ENCODE results near the gene HSD17B1.
"Not testable (repeated sequence)": the region's sequence is repeated elsewhere in the genome, so short reads cannot be mapped to it uniquely, and the experiment has no call there.

HSD17B1 gene

DNA sequence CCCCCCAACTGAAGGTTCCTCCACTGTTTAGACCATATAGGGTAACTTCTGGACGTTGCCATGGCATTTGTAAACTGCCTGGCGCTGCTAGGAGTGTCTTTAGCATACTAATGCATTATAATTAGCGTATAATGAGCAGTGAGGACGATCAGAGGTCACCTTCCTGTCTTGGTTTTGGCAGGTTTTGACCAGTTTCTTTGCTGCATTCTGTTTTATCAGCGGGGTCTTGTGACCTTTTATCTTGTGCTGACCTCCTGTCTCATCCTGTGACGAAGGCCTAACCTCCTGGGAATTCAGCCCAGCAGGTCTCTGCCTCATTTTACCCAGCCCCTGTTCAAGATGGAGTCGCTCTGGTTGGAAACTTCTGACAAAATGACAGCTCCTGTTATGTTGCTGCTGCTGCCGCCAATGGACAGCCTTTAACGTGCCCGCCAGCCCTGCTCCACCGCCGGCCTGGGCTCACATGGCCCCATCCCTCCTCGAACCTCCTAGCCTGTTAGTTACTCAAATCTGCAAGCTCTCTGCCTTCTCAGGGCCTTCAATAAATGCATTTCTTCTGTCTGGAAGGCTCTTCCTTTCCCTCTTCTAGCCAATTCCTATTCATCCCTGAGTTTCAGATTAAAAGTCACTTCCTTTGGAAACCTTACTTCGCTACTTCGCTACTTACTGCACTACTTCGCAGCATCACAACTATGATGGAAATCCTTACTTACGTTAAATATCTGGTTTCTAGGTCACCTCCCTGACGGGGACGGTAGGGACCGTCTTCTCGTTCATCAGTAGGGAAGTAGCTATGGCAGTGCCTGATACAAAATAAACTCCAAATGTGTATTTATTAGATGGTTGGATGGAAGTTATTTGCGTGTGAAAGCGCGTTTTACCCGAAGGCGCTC is 17.3 kb upstream of the HSD17B1 start:
- Mint-ChIP-seq H3K36me3 (peaks cover 18 to 21% of the 10 kb centered on the region in 2 donors), H3K27me3 (no peaks in the 10 kb centered on the region), H3K4me1 (peaks cover 28 to 53% of the 10 kb centered on the region in 2 donors), H3K27ac (peak overlapping the region; percentile 94), H3K4me3 (peak overlapping the region; percentile 80 to 84), H3K9me3 (no peaks in the 10 kb centered on the region)
- ATAC-seq (replicated peaks): peak; percentile 43 to 46
- DNase-seq: no peak

DNA sequence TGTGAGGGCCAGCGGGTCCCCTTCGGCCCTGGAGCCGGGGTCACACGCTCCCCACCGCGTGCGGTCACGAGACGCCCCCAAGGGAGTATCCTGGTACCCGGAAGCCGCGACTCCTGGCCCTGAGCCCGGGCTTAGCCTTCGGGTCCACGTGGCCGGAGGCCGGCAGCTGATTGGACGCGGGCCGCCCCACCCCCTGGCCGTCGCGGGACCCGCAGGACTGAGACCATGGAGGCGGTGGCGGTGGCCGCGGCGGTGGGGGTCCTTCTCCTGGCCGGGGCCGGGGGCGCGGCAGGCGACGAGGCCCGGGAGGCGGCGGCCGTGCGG is 16.7 kb upstream of the HSD17B1 start, which contains the start of gene NAGLU:
Gene NAGLU (plus strand): TSS at position 194 of the 324 bp plus-strand sequence. CDS start 32 bp downstream, at position 226.
- Mint-ChIP-seq H3K9me3 (no peaks in the 10 kb centered on the region), H3K4me3 (peak within 1 kb of the TSS; percentile 96 to 98), H3K27me3 (no peaks in the 10 kb centered on the region), H3K27ac (peak within 1 kb of the TSS; percentile 94), H3K36me3 (peaks cover 24 to 25% of the 10 kb centered on the region in 2 donors), H3K4me1 (peaks cover 24 to 46% of the 10 kb centered on the region in 2 donors)
- ATAC-seq (replicated peaks) (peak; percentile 93 to 95), DNase-seq (peak; percentile 92)

DNA sequence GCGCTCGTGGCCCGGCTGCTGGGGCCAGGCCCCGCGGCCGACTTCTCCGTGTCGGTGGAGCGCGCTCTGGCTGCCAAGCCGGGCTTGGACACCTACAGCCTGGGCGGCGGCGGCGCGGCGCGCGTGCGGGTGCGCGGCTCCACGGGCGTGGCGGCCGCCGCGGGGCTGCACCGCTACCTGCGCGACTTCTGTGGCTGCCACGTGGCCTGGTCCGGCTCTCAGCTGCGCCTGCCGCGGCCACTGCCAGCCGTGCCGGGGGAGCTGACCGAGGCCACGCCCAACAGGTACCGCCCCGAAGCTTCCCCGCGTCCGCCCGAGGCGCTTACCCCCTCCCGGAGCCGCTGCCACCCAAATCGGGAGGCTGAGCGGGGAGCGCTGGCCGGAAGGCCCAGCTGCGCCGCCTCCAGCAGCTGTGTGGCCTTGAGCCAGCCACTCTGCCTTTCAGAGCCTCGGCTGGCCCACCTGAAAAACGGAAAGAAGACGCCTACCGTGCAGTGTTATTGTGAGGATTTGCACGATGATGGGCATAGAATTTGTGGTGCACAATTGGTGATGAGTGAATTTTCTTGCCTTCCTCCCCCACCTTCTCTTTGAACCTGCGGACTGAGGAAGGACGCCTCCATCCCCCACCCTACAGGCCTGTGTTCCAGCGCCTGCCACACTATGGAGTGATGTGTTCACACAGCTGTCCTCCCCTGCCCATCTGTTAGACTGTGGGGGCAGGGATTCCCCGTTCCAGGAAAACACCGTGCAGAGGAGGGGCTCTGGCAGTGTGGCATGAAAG is 16.2 kb upstream of the HSD17B1 start:
- H3K36me3 Mint-ChIP-seq: peaks cover 26 to 30% of the 10 kb centered on the region in 2 donors
- H3K27me3 Mint-ChIP-seq: no peaks in the 10 kb centered on the region
- H3K27ac Mint-ChIP-seq: peak overlapping the region; percentile 85
- ATAC-seq (replicated peaks): peak; percentile 74 to 81
- H3K4me1 Mint-ChIP-seq: peaks cover 21 to 41% of the 10 kb centered on the region in 2 donors
- no peaks in the 10 kb centered on the region for H3K9me3 Mint-ChIP-seq
- peak; percentile 75 for DNase-seq
- H3K4me3 Mint-ChIP-seq: peak overlapping the region; percentile 96 to 98

DNA sequence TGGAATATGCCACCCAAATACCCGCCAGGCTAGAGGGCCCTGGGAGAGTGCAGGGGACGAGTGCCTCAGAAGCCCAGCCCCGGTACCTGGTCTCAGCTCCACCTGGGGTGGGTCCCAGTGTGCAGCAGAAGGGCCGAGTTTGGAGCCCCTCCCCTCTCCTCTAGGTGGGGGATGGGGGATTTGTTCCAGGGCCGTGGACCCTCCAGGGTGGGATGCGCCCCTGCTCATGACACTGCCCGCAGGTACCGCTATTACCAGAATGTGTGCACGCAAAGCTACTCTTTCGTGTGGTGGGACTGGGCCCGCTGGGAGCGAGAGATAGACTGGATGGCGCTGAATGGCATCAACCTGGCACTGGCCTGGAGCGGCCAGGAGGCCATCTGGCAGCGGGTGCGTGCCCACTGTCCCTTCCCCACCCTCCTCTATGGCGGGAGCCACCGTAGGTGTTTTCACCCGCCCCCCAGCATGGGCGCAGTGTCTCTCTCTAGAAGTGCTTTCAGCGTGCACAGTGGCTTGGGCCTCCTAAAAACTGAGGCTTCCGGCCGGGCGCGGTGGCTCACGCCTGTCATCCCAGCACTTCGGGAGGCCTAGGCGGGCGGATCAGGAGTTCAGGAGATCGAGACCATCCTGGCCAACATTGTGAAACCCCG is 15.4 kb upstream of the HSD17B1 start:
- DNase-seq: no peak
- Mint-ChIP-seq H3K27me3 (no peaks in the 10 kb centered on the region), H3K27ac (peak overlapping the region; percentile 85), H3K4me3 (peak overlapping the region; percentile 96 to 98), H3K9me3 (no peaks in the 10 kb centered on the region), H3K36me3 (peaks cover 26 to 30% of the 10 kb centered on the region in 2 donors), H3K4me1 (peaks cover 17 to 36% of the 10 kb centered on the region in 2 donors)
- ATAC-seq (replicated peaks): no peak

DNA sequence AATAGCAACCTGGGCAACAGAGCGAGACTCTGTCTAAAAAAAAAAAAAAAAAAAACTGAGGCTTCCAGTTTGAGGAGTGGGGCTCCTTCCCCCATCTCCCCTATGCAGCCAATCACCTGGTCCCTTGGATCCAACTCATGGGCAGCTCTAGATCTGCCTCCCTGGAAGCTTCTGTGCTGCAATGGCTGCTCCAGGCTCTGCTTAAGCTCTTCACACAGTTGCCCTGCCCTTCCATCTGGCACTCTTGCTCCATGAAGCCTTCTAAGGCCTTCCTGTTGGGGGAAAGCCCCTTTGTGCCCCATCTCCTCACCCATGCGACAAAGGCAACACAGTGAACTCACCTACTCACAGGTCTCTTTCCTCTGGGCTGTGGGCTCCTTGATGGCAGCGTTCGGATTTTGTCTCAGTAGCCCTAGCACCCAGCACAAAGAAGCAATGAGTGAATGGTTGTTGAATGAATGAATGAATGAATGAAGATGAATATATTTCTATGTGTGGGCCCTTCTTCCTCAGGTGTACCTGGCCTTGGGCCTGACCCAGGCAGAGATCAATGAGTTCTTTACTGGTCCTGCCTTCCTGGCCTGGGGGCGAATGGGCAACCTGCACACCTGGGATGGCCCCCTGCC is 14.8 kb upstream of the HSD17B1 start:
- H3K36me3 Mint-ChIP-seq: peaks cover 28 to 32% of the 10 kb centered on the region in 2 donors
- peaks cover 17 to 36% of the 10 kb centered on the region in 2 donors for H3K4me1 Mint-ChIP-seq
- no peaks in the 10 kb centered on the region for H3K27me3 Mint-ChIP-seq
- no peaks in the 10 kb centered on the region for H3K9me3 Mint-ChIP-seq
- DNase-seq (no peak), ATAC-seq (replicated peaks) (no peak)
- H3K27ac Mint-ChIP-seq: peak overlapping the region; percentile 39
- peak overlapping the region; percentile 96 to 98 for H3K4me3 Mint-ChIP-seq

DNA sequence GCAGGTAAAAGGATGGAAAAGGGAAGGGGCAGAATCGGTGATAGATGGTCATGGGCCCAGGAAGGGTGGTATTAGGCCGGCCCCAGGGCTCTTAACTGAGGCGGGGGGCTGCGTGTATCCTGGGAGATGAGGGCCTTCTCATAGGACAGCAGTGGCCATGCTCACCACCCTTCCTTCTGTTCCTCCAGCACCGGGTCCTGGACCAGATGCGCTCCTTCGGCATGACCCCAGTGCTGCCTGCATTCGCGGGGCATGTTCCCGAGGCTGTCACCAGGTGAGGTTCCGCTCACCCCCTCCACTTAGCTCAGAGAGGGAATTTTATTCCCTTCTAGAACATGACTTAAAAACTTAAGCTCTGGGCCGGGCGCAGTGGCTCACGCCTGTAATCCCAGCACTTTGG is 14.2 kb upstream of the HSD17B1 start:
- Mint-ChIP-seq H3K27me3 (no peaks in the 10 kb centered on the region), H3K4me1 (peaks cover 17 to 36% of the 10 kb centered on the region in 2 donors), H3K4me3 (no peak overlapping the region), H3K36me3 (peaks cover 32 to 37% of the 10 kb centered on the region in 2 donors), H3K9me3 (no peaks in the 10 kb centered on the region), H3K27ac (no peak overlapping the region)
- no peak for ATAC-seq (replicated peaks)
- no peak for DNase-seq

DNA sequence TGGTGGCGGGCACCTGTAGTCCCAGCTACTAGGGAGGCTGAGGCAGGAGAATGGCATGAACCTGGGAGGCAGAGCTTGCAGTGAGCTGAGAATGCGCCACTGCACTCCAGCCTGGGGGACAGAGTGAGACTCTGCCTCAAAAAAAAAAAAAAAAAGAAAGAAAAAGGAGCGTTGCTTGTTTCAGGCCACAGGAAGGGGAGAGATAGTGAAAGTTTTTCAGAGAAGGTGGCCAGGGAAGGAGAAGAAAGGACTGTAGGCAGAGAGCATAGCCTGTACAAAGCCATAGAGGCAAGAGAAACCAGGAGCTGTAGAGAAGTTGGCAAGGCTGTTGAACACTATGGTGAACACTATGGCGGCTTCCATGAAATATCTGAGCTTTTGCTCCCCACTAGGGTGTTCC is 12.2 kb upstream of the HSD17B1 start:
- H3K27me3 Mint-ChIP-seq; ATAC-seq (replicated peaks); H3K27ac Mint-ChIP-seq; H3K9me3 Mint-ChIP-seq; H3K4me3 Mint-ChIP-seq; DNase-seq: not testable (repeated sequence)
- Mint-ChIP-seq H3K4me1 (peaks cover 13 to 40% of the 10 kb centered on the region in 2 donors), H3K36me3 (peaks cover 35 to 47% of the 10 kb centered on the region in 2 donors)

DNA sequence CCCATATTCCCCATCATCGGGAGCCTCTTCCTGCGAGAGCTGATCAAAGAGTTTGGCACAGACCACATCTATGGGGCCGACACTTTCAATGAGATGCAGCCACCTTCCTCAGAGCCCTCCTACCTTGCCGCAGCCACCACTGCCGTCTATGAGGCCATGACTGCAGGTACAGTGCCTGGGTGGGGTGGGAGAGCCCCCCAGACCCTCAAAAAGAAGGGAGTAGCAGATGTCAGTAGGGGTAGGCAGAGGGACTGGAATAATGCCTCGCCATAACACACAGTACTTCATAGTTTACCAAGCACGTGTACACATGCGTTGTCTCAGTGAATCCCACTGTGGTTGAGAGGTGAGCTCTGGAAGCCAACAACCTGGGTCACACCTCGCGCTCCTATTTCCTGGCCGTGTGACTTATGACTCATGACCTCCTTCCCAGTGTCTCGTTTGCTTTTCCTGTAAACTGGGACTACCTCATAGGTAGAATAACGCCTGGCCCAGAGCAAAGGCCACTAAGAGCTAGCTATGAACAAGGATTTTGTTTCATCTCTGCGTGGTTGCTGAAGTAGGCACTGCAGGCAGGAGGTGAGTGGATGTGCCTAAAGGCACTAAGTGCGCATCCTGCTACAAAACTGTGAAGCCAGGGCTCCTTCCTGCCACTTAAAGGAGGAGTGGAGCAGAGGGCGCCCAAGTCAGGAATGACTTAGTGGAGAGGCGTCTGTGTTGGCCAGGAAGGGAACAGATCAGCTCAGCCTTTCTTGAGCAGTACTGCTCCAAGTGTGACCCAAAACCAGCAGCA is 11.5 kb upstream of the HSD17B1 start:
- no peak for ATAC-seq (replicated peaks)
- Mint-ChIP-seq H3K36me3 (peaks cover 35 to 47% of the 10 kb centered on the region in 2 donors), H3K9me3 (no peaks in the 10 kb centered on the region), H3K27me3 (no peaks in the 10 kb centered on the region), H3K4me3 (no peak overlapping the region), H3K27ac (peak overlapping the region; percentile 61), H3K4me1 (peaks cover 10 to 35% of the 10 kb centered on the region in 2 donors)
- DNase-seq: no peak

DNA sequence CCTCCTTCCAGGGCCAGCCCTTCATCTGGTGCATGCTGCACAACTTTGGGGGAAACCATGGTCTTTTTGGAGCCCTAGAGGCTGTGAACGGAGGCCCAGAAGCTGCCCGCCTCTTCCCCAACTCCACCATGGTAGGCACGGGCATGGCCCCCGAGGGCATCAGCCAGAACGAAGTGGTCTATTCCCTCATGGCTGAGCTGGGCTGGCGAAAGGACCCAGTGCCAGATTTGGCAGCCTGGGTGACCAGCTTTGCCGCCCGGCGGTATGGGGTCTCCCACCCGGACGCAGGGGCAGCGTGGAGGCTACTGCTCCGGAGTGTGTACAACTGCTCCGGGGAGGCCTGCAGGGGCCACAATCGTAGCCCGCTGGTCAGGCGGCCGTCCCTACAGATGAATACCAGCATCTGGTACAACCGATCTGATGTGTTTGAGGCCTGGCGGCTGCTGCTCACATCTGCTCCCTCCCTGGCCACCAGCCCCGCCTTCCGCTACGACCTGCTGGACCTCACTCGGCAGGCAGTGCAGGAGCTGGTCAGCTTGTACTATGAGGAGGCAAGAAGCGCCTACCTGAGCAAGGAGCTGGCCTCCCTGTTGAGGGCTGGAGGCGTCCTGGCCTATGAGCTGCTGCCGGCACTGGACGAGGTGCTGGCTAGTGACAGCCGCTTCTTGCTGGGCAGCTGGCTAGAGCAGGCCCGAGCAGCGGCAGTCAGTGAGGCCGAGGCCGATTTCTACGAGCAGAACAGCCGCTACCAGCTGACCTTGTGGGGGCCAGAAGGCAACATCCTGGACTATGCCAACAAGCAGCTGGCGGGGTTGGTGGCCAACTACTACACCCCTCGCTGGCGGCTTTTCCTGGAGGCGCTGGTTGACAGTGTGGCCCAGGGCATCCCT is 9.3 kb upstream of the HSD17B1 start:
- peaks cover 3 to 27% of the 10 kb centered on the region in 2 donors for H3K4me1 Mint-ChIP-seq
- DNase-seq (no peak), ATAC-seq (replicated peaks) (no peak)
- H3K9me3 Mint-ChIP-seq: no peaks in the 10 kb centered on the region
- H3K27me3 Mint-ChIP-seq: no peaks in the 10 kb centered on the region
- peaks cover 25 to 35% of the 10 kb centered on the region in 2 donors for H3K36me3 Mint-ChIP-seq
- H3K27ac Mint-ChIP-seq: no peak overlapping the region
- no peak overlapping the region for H3K4me3 Mint-ChIP-seq

DNA sequence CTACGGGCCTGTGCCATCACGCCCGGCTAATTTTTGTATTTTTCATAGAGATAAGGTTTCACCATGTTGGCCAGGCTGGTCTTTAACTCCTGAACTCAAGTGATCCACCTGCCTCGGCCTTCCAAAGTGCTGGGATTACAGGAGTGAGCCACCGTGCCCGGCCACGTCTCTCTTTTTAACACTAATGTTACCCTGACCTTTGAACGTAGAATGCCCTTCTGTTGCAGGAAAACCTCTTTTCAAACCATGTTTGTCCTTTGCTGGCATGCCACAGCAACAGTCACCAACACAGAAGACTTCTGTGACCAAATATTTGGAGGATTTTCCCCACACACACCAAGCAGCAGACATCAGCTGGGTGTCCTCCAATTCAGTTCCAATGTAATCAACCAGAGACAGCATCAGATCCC is 7.8 kb upstream of the HSD17B1 start:
- no peak for ATAC-seq (replicated peaks)
- H3K4me1 Mint-ChIP-seq: peaks cover 6 to 29% of the 10 kb centered on the region in 2 donors
- no peak overlapping the region for H3K4me3 Mint-ChIP-seq
- no peaks in the 10 kb centered on the region for H3K9me3 Mint-ChIP-seq
- no peak for DNase-seq
- peak overlapping the region; percentile 14 for H3K27ac Mint-ChIP-seq
- no peaks in the 10 kb centered on the region for H3K27me3 Mint-ChIP-seq
- H3K36me3 Mint-ChIP-seq: peaks cover 16 to 28% of the 10 kb centered on the region in 2 donors

DNA sequence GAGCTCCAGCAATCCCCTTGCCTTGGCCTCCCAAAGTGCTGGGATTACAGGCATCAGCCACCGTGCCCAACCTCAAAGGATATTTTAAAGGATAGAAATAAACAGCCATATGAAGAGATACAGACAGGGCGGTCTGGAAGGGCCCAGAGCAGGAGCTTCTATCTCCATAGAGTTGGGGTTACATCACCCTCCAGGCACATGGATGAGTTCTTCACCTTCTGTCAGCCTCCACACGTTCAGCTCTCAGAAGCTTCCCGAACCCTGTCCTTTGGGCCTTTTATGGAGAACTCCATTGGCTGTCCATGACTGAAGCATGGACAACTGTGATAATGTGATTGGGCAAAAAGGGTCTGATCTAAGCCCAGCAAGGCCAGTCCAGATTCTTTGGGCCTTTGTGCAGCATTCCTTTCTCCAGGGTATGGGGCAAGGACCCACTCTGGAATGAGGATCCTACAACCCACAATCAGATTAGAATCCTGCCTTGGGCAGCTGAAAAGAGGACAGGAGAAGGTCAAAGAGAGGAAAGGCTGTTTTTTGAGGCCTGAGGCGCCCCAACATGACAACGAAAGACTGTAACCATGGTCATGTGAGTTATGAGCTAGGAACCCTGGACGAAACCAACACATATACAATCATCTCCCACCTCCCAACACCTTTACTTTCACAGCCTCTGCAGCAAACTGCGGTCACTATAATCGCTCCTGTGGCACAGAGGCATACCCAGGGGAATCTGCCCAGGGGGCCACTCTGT is 6.8 kb upstream of the HSD17B1 start:
- Mint-ChIP-seq H3K4me1 (peaks cover 8 to 33% of the 10 kb centered on the region in 2 donors), H3K36me3 (peaks cover 10 to 26% of the 10 kb centered on the region in 2 donors), H3K27ac (peak overlapping the region; percentile 65)
- not testable (repeated sequence) for H3K27me3 Mint-ChIP-seq; H3K4me3 Mint-ChIP-seq; ATAC-seq (replicated peaks); DNase-seq; H3K9me3 Mint-ChIP-seq

DNA sequence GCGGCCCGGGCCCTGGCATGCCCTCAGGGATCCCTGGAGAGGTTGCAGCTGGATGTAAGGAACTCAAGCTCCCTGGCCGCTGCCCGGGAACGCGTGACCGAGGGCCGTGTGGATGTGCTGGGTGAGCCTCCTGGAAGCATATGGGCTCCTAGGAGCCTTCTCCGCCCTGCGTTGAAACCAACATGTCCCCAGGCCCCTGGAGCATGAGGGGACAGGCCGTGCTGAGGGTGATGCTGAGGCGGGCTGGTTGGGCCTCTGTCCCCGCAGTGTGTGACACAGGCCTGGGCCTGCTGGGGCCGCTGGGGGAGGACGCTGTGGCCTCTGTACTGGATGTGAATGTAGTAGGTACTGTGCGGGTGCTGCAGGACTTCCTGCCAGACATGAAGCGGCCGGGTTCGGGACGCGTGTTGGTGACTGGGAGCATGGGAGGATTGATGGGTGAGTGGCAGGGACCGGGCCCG is 5.7 kb upstream of the HSD17B1 start:
- Mint-ChIP-seq H3K4me1 (peaks cover 8 to 35% of the 10 kb centered on the region in 2 donors), H3K27ac (peak overlapping the region; percentile 85), H3K27me3 (no peaks in the 10 kb centered on the region), H3K4me3 (peak overlapping the region; percentile 36 to 69), H3K36me3 (peaks cover 10 to 26% of the 10 kb centered on the region in 2 donors), H3K9me3 (no peaks in the 10 kb centered on the region)
- DNase-seq (no peak), ATAC-seq (replicated peaks) (no peak)

Measured in stimulated activated naive B cell treated with anti-CD40 and anti-IgM and Interleukin-4, amounts not matched to agents 10 μg/mL and 1 μg/mL and 100 μg/mL, for 72 hours (primary cell).